HCT116 (cell line): ENCODE data around the gene UVRAG. TPM values are rescaled to one million over a fixed set of nuclear protein-coding genes. Genes with fewer than 3 reads are reported as not detected.

Experiments
- ATAC-seq: fragments of 200-7000 bp; cut with Tn5 transposase; 2 replicates; pipeline ENCODE4 v1.9.1; 2020; ENCODE audit warnings: mild to moderate bottlenecking, moderate library complexity
- BruUV-seq: library from RNA; stranded (reverse); fragments of 400-500 nt; replicated peaks from 2 replicates; lab custom pipeline; 2021; lab: Mats Ljungman, UMichigan
- CTCF ChIA-PET: fragments of 300-600 bp; sonication (Branson Sonifier 250); formaldehyde crosslinking; loops from one replicate; lab custom pipeline; 2021; ENCODE audit warnings: antibody characterized with exemption; lab: Charles Lee
- POLR2A ChIA-PET: fragments of 300-600, 350-600 bp; sonication (Branson Sonifier 250); formaldehyde crosslinking; loops from one replicate; lab custom pipeline; 2021; ENCODE audit warnings: antibody characterized with exemption; lab: Charles Lee
- RAD21 ChIA-PET, 2 experiments: fragments of 300-600 bp; sonication (Branson Sonifier 250); formaldehyde crosslinking; loops; one replicate each; lab custom pipeline; 2023; ENCODE audit warnings: low total read pairs in 2 of 2; ENCODE audit not compliant: uncharacterized antibody in 2 of 2, unreplicated experiment in 2 of 2, low non-redundant PET in 1 of 2; lab: Charles Lee
- DNase-seq: peaks from one replicate; pipeline ENCODE4 v3.0.0-alpha.2; 2010; ENCODE audit warnings: low read depth, low spot score
- H2AFZ ChIP-seq: fragments of 200-600 bp; shearing (Covaris generic), sonication (generic); 2 replicates; pipeline ENCODE4 v1.6.1; 2017; ENCODE audit warnings: low read depth, mixed run types, mixed read lengths, antibody characterized with exemption, low read length; ENCODE audit not compliant: poor library complexity, severe bottlenecking
- H3K27ac ChIP-seq: 2 replicates; pipeline ENCODE4 v1.5.1; 2012; ENCODE audit warnings: low read depth, low read length
- H3K27me3 ChIP-seq: fragments of 200-600 bp; sonication (generic); 2 replicates; pipeline ENCODE4 v1.6.1; 2016; ENCODE audit warnings: mixed run types, low read length, mixed read lengths; ENCODE audit not compliant: insufficient read depth
- H3K36me3 ChIP-seq, 2 experiments: fragments of 200-500 bp in 1 of 2; fragments of 200-600 bp in 1 of 2; sonication (Bioruptor generic) in 1 of 2; sonication (generic) in 1 of 2; 2 replicates each; pipeline versions ENCODE4 v1.5.1 to v1.6.1; 2014 to 2016; ENCODE audit warnings: low read length in 2 of 2, inconsistent platforms in 1 of 2, mixed read lengths in 1 of 2, mixed run types in 1 of 2; ENCODE audit not compliant: insufficient read depth in 2 of 2, control insufficient read depth in 1 of 2
- H3K4me1 ChIP-seq, 2 experiments: fragments of 200-600 bp in 1 of 2; sonication (generic) in 1 of 2; 2 replicates each; pipeline versions ENCODE4 v1.5.1 to v1.6.1; 2012 to 2017; ENCODE audit warnings: low read length in 2 of 2, inconsistent platforms in 1 of 2, mild to moderate bottlenecking in 1 of 2, mixed read lengths in 1 of 2, mixed run types in 1 of 2, moderate library complexity in 1 of 2; ENCODE audit not compliant: insufficient read depth in 2 of 2, control insufficient read depth in 1 of 2
- H3K4me2 ChIP-seq: fragments of 200-600 bp; sonication (generic); 2 replicates; pipeline ENCODE4 v1.6.1; 2017; ENCODE audit warnings: mixed run types, low read length, mixed read lengths
- H3K4me3 ChIP-seq, 2 experiments: fragments of 200-600 bp in 1 of 2; sonication (generic) in 1 of 2; replicated peaks in 1 of 2; 2 replicates each; pipeline ENCODE4 v1.5.1; 2011 to 2016; ENCODE audit warnings: low read length in 2 of 2, control low read depth in 1 of 2, low read depth in 1 of 2, mild to moderate bottlenecking in 1 of 2, mixed read lengths in 1 of 2, mixed run types in 1 of 2
- H3K79me2 ChIP-seq: fragments of 200-600 bp; sonication (generic); 2 replicates; pipeline ENCODE4 v1.6.1; 2017; ENCODE audit warnings: mild to moderate bottlenecking, mixed run types, low read length, moderate library complexity, mixed read lengths; ENCODE audit not compliant: insufficient read depth
- H3K9ac ChIP-seq: fragments of 200-600 bp; sonication (generic); 2 replicates; pipeline ENCODE4 v1.6.1; 2016; ENCODE audit warnings: low read length, mixed read lengths
- H3K9me2 ChIP-seq: fragments of 200-600 bp; sonication (generic), shearing (Covaris generic); 2 replicates; pipeline ENCODE4 v1.6.1; 2017; ENCODE audit warnings: mixed run types, mild to moderate bottlenecking, moderate library complexity; ENCODE audit not compliant: insufficient read depth
- H3K9me3 ChIP-seq, 2 experiments: fragments of 200-500 bp in 1 of 2; fragments of 200-600 bp in 1 of 2; sonication (Bioruptor generic) in 1 of 2; sonication (generic) in 1 of 2; 2 replicates each; pipeline ENCODE4 v1.6.1; 2014 to 2017; ENCODE audit warnings: low read length in 2 of 2, mixed read lengths in 2 of 2, inconsistent platforms in 1 of 2, low read depth in 1 of 2, mild to moderate bottlenecking in 1 of 2, mixed run types in 1 of 2, moderate library complexity in 1 of 2; ENCODE audit not compliant: control insufficient read depth in 1 of 2, insufficient read depth in 1 of 2
- H4K20me1 ChIP-seq: fragments of 200-600 bp; sonication (generic), shearing (Covaris generic); 2 replicates; pipeline ENCODE4 v1.6.1; 2017; ENCODE audit warnings: mixed run types, mild to moderate bottlenecking, moderate library complexity; ENCODE audit not compliant: insufficient read depth
- ELF1 ChIP-seq: IDR thresholded peaks from 2 replicates; pipeline ENCODE4 v1.6.1; 2012; ENCODE audit warnings: low read depth, borderline replicate concordance
- POLR2A ChIP-seq: IDR thresholded peaks from 2 replicates; pipeline ENCODE4 v1.7.0; 2011; ENCODE audit warnings: borderline replicate concordance; ENCODE audit not compliant: insufficient read depth, insufficient read length; ENCODE audit errors: extremely low read depth
- POLR2AphosphoS5 ChIP-seq: IDR thresholded peaks from 2 replicates; pipeline ENCODE4 v1.6.1; 2011; ENCODE audit warnings: mild to moderate bottlenecking, low read depth, low read length, moderate library complexity
- intact Hi-C: fragments of 100-400 bp; cut with micrococcal nuclease; formaldehyde crosslinking; loops from 2 replicates; pipeline ENCODE4 v1.10.0; 2022
- total RNA-seq: library from RNA; stranded (reverse); gene quantifications from one replicate; pipeline ENCODE4 v1.2.1, GENCODE V29; 2021; ENCODE audit not compliant: unreplicated experiment
- TF ChIP-seq, protein P1 (sequence below): IDR thresholded peaks from 2 replicates; pipeline ENCODE4 v1.6.1; 2012
- TF ChIP-seq, protein P2 (sequence below): IDR thresholded peaks from 2 replicates; pipeline ENCODE4 v1.6.1; 2011; ENCODE audit warnings: mild to moderate bottlenecking, low read length, moderate library complexity; ENCODE audit not compliant: insufficient replicate concordance; ENCODE audit errors: extremely low read depth
- TF ChIP-seq, protein P3 (sequence below): IDR thresholded peaks from 2 replicates; pipeline ENCODE4 v1.6.1; 2012; ENCODE audit warnings: low read depth

The UVRAG gene
- total RNA-seq, 1 experiment from 2014 or later, result 12.3 TPM

DNA sequence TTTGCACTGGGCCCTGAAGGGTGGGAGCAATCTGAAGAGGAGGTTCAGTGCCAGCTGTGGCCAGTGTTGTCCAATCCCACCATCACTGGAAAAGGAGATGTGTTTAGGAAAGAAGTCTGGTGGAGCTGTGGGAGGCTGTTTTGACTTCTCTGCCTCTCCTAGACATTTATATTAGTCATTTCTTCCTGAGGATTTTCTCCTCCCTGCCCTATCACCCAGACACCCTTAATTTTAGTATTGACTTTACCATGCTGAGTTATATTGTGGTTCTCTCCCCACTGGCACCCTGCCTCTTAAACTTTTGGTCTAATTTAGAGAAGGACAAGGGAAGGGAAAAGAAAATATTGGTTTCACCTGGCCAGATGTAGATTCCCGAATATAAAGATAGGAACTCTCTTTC is 232.2 kb downstream of the UVRAG start:
- ChIA-PET RAD21 (no interaction called here), POLR2A (no interaction called here), CTCF (no interaction called here)
- Histone ChIP-seq H3K9me3 (peaks cover 7 to 11% of the 10 kb centered on the region in 2 experiments; a peak in 2 of 4 replicates), H3K4me1 (no peaks in the 10 kb centered on the region), H3K4me2 (no peak overlapping the region), H3K27ac (no peak overlapping the region), H4K20me1 (no peaks in the 10 kb centered on the region), H3K9me2 (no peaks in the 10 kb centered on the region), H3K27me3 (no peaks in the 10 kb centered on the region), H3K9ac (no peak overlapping the region), H3K4me3 (no peak overlapping the region), H3K79me2 (no peaks in the 10 kb centered on the region), H2AFZ (no peak overlapping the region), H3K36me3 (no peaks in the 10 kb centered on the region)
- TF ChIP-seq, protein P1, sequence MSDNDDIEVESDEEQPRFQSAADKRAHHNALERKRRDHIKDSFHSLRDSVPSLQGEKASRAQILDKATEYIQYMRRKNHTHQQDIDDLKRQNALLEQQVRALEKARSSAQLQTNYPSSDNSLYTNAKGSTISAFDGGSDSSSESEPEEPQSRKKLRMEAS, result no peak
- TF ChIP-seq, protein P2, sequence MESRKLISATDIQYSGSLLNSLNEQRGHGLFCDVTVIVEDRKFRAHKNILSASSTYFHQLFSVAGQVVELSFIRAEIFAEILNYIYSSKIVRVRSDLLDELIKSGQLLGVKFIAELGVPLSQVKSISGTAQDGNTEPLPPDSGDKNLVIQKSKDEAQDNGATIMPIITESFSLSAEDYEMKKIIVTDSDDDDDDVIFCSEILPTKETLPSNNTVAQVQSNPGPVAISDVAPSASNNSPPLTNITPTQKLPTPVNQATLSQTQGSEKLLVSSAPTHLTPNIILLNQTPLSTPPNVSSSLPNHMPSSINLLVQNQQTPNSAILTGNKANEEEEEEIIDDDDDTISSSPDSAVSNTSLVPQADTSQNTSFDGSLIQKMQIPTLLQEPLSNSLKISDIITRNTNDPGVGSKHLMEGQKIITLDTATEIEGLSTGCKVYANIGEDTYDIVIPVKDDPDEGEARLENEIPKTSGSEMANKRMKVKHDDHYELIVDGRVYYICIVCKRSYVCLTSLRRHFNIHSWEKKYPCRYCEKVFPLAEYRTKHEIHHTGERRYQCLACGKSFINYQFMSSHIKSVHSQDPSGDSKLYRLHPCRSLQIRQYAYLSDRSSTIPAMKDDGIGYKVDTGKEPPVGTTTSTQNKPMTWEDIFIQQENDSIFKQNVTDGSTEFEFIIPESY, result no peak
- TF ChIP-seq ELF1 (no peak), POLR2AphosphoS5 (no peak), POLR2A (no peak)
- TF ChIP-seq, protein P3, sequence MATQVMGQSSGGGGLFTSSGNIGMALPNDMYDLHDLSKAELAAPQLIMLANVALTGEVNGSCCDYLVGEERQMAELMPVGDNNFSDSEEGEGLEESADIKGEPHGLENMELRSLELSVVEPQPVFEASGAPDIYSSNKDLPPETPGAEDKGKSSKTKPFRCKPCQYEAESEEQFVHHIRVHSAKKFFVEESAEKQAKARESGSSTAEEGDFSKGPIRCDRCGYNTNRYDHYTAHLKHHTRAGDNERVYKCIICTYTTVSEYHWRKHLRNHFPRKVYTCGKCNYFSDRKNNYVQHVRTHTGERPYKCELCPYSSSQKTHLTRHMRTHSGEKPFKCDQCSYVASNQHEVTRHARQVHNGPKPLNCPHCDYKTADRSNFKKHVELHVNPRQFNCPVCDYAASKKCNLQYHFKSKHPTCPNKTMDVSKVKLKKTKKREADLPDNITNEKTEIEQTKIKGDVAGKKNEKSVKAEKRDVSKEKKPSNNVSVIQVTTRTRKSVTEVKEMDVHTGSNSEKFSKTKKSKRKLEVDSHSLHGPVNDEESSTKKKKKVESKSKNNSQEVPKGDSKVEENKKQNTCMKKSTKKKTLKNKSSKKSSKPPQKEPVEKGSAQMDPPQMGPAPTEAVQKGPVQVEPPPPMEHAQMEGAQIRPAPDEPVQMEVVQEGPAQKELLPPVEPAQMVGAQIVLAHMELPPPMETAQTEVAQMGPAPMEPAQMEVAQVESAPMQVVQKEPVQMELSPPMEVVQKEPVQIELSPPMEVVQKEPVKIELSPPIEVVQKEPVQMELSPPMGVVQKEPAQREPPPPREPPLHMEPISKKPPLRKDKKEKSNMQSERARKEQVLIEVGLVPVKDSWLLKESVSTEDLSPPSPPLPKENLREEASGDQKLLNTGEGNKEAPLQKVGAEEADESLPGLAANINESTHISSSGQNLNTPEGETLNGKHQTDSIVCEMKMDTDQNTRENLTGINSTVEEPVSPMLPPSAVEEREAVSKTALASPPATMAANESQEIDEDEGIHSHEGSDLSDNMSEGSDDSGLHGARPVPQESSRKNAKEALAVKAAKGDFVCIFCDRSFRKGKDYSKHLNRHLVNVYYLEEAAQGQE, result no peak
- DNase-seq (no peak), ATAC-seq (no peak)
- intact Hi-C loops, result no loop called here
- no TSS peak for BruUV-seq
